GM12875 (cell line): ENCODE data around the gene AASS.
"Not testable (repeated sequence)": the region's sequence is repeated elsewhere in the genome, so short reads cannot be mapped to it uniquely, and the experiment has no call there.

ENCODE experiments used
- H3K4me3 ChIP-seq: one replicate; pipeline ENCODE4 v1.5.1; 2011; ENCODE audit warnings: low read depth, low read length, control low read depth
- CTCF ChIP-seq: IDR thresholded peaks from 2 replicates; pipeline ENCODE4 v1.5.1; 2011; ENCODE audit warnings: low read depth, mild to moderate bottlenecking, control low read depth, inconsistent platforms, low read length, moderate library complexity, borderline replicate concordance; ENCODE audit not compliant: insufficient read depth

The AASS gene

DNA sequence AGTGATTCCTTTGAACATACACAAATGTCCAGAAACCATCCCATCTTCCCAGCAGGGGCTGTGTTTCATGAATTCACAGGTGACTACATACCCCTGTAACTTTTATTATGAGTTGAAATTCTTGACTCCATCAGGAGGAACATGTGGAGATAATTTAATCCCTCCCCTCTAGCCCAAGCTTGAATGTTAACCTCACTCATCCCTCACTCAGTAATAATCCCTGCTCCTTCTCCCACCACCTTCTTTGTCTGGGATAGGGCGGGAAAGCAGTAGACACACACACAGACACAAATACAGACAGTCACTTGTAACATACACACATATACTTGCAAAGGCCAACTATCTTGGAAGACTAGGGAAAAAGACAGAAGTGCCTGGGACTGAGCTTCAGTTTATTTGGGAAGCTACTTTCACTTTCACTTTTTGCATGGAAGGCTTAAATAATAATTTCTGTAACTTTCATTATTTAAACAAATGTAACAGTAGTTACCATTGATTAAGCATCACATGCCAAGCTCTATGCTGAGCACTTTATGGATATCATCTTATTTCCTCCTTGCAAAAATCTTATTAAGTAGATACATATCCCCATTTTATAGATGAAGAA is 7.3 kb downstream of the AASS start:
- H3K4me3 ChIP-seq: no peak overlapping the region
- TF ChIP-seq CTCF: no peak

- TF ChIP-seq CTCF: no peak
- H3K4me3 ChIP-seq: no peak overlapping the region
Measured at GRCh38 chr7:122136078-122136477, 8.0 kb downstream of the AASS start.

GRCh38 chr7:122135275-122135674 is 8.8 kb downstream of the AASS start:
- H3K4me3 ChIP-seq: no peak overlapping the region
- TF ChIP-seq CTCF: no peak

GRCh38 chr7:122134793-122135192 is 9.3 kb downstream of the AASS start:
- H3K4me3 ChIP-seq: not testable (repeated sequence)

GRCh38 chr7:122133477-122133876 is 10.6 kb downstream of the AASS start:
- no peak overlapping the region for H3K4me3 ChIP-seq
- TF ChIP-seq CTCF: no peak

- no peak for TF ChIP-seq CTCF
- no peak overlapping the region for H3K4me3 ChIP-seq
Measured at GRCh38 chr7:122132341-122132740, 11.7 kb downstream of the AASS start.

GRCh38 chr7:122123746-122124145 is 20.3 kb downstream of the AASS start:
- no peak for TF ChIP-seq CTCF
- no peak overlapping the region for H3K4me3 ChIP-seq

- TF ChIP-seq CTCF: no peak
- no peak overlapping the region for H3K4me3 ChIP-seq
Measured at GRCh38 chr7:122118757-122119156, 25.3 kb downstream of the AASS start.
